Activated CD4-positive, alpha-beta T cell treated with anti-CD3 and anti-CD28 coated beads for 36 hours (primary cell): ENCODE results near the gene NUP107. TPM values are rescaled to one million over a fixed set of nuclear protein-coding genes. Genes with fewer than 3 reads are reported as not detected.
A peak's percentile ranks its signal among the peaks of the same experiment; 100 is the strongest.
"Not testable (repeated sequence)": the region's sequence is repeated elsewhere in the genome, so short reads cannot be mapped to it uniquely, and the experiment has no call there.

Experiments used
- ATAC-seq: fragments of 200-7000 bp; cut with Tn5 transposase; one replicate; pipeline ENCODE4 v1.10.0; 2021; ENCODE audit warnings: mild to moderate bottlenecking, moderate library complexity
- CTCF ChIA-PET: fragments of 350-600 bp; sonication (Branson Sonifier 250); formaldehyde crosslinking; loops from one replicate; lab custom pipeline; 2021; ENCODE audit warnings: antibody characterized with exemption; lab: Charles Lee
- POLR2A ChIA-PET: fragments of 350-600 bp; sonication (Branson Sonifier 250); formaldehyde crosslinking; loops from one replicate; lab custom pipeline; 2021; ENCODE audit warnings: antibody characterized with exemption, inconsistent platforms; lab: Charles Lee
- DNase-seq: peaks from one replicate; pipeline ENCODE4 v3.0.0-alpha.2; 2020
- H3K27ac Mint-ChIP-seq: one replicate; pipeline ENCODE4 v1.8.0; 2021; ENCODE audit warnings: mixed read lengths
- H3K27me3 Mint-ChIP-seq: one replicate; pipeline ENCODE4 v1.8.0; 2021; ENCODE audit warnings: mixed read lengths
- H3K36me3 Mint-ChIP-seq: one replicate; pipeline ENCODE4 v1.8.0; 2021; ENCODE audit warnings: low read depth, mixed read lengths
- H3K4me1 Mint-ChIP-seq: one replicate; pipeline ENCODE4 v1.8.0; 2021; ENCODE audit warnings: mixed read lengths
- H3K4me3 Mint-ChIP-seq: one replicate; pipeline ENCODE4 v1.8.0; 2021; ENCODE audit warnings: mild to moderate bottlenecking, moderate library complexity, mixed read lengths
- H3K9me3 Mint-ChIP-seq: one replicate; pipeline ENCODE4 v1.8.0; 2021; ENCODE audit warnings: low read depth, mixed read lengths
- intact Hi-C, 2 experiments: fragments of 100-400 bp; cut with DNase I in 1 of 2; cut with micrococcal nuclease in 1 of 2; formaldehyde crosslinking; loops; one replicate each; pipeline versions ENCODE4 v1.14.2 to v1.15.1; 2022 to 2024; cut with DNase I, micrococcal nuclease
- total RNA-seq, 2 experiments: library from RNA; stranded (reverse); gene quantifications; one replicate each; pipeline ENCODE4 v1.2.3, GENCODE V29; 2021

NUP107 gene
- total RNA-seq = 100 to 1,000 TPM; 136 to 142 TPM

GRCh38 chr12:68686595-68687521, at the start of gene NUP107:
Gene NUP107 (plus strand): TSS chr12:68686978. CDS start chr12:68687066, 88 bp downstream.
- Mint-ChIP-seq H3K9me3 (no peaks in the 10 kb centered on the region), H3K4me3 (peak within 1 kb of the TSS; percentile 89), H3K27me3 (no peaks in the 10 kb centered on the region), H3K27ac (peak within 1 kb of the TSS; percentile 97), H3K36me3 (peaks cover 28% of the 10 kb centered on the region), H3K4me1 (peaks cover 34% of the 10 kb centered on the region)
- intact Hi-C loops = loop anchor here (1.0 to 10.0 kb wide), 15 partner anchors 12 to 1052 kb away; partner anchors contain the start of genes MDM1 (in 2 of the 2), RAP1B (in 2 of the 2), IL26 (in 1 of the 2) and MDM2 (in 1 of the 2)
- ChIA-PET CTCF (interaction anchor here (0.8 to 1.5 kb wide), 3 partner anchors 73 to 357 kb away, joined by 3 to 4 read pairs (median 4); partner anchors contain the start of gene RAP1B), POLR2A (interaction anchor here (0.6 kb wide), 1 partner anchor 77 kb away, joined by 3 read pairs; the partner anchor contains the start of gene RAP1B)
- DNase-seq = peak; percentile 98
- ATAC-seq = peak; percentile 97

GRCh38 chr12:68637439-68637838, 49.3 kb upstream of the NUP107 start:
- H3K9me3 Mint-ChIP-seq, POLR2A ChIA-PET, H3K4me3 Mint-ChIP-seq, H3K27me3 Mint-ChIP-seq, DNase-seq, H3K27ac Mint-ChIP-seq, ATAC-seq, intact Hi-C loops: not testable (repeated sequence)
- H3K4me1 Mint-ChIP-seq = peaks cover 92% of the 10 kb centered on the region
- H3K36me3 Mint-ChIP-seq = peaks cover 26% of the 10 kb centered on the region
- CTCF ChIA-PET = interaction anchor here (1.0 kb wide), 1 partner anchor 22 kb away, joined by 3 read pairs; no protein-coding TSS in a partner anchor

- intact Hi-C loops = no loop called here
- H3K27me3 Mint-ChIP-seq = no peaks in the 10 kb centered on the region
- H3K36me3 Mint-ChIP-seq = peaks cover 23% of the 10 kb centered on the region
- H3K4me3 Mint-ChIP-seq = no peak overlapping the region
- ChIA-PET POLR2A (no interaction called here), CTCF (interaction anchor here (0.8 to 1.3 kb wide), 2 partner anchors 16 to 21 kb away, joined by 4 to 5 read pairs; no protein-coding TSS in a partner anchor)
- H3K9me3 Mint-ChIP-seq = no peaks in the 10 kb centered on the region
- peaks cover 91% of the 10 kb centered on the region for H3K4me1 Mint-ChIP-seq
- no peak for DNase-seq
- H3K27ac Mint-ChIP-seq = peak overlapping the region; percentile 37
- no peak for ATAC-seq
Measured at GRCh38 chr12:68638171-68638570, 48.6 kb upstream of the NUP107 start.

- Mint-ChIP-seq H3K36me3 (peaks cover 22% of the 10 kb centered on the region), H3K4me1 (peaks cover 86% of the 10 kb centered on the region), H3K9me3 (no peaks in the 10 kb centered on the region), H3K27ac (no peak overlapping the region), H3K4me3 (no peak overlapping the region), H3K27me3 (no peaks in the 10 kb centered on the region)
- intact Hi-C loops = no loop called here
- ChIA-PET CTCF (interaction anchor here (0.7 to 1.9 kb wide), 7 partner anchors 10 to 630 kb away, joined by 3 to 7 read pairs (median 4); no protein-coding TSS in a partner anchor), POLR2A (no interaction called here)
- no peak for ATAC-seq
- DNase-seq = no peak
Measured at GRCh38 chr12:68638721-68639395, 47.9 kb upstream of the NUP107 start.

- intact Hi-C loops = no loop called here
- H3K9me3 Mint-ChIP-seq = no peaks in the 10 kb centered on the region
- H3K4me1 Mint-ChIP-seq = peaks cover 87% of the 10 kb centered on the region
- DNase-seq (no peak), ATAC-seq (peak; percentile 15)
- H3K27me3 Mint-ChIP-seq = no peaks in the 10 kb centered on the region
- ChIA-PET POLR2A (no interaction called here), CTCF (interaction anchor here (0.7 to 1.9 kb wide), 7 partner anchors 8 to 630 kb away, joined by 3 to 7 read pairs (median 4); no protein-coding TSS in a partner anchor)
- H3K27ac Mint-ChIP-seq = no peak overlapping the region
- peaks cover 24% of the 10 kb centered on the region for H3K36me3 Mint-ChIP-seq
- no peak overlapping the region for H3K4me3 Mint-ChIP-seq
Measured at GRCh38 chr12:68639396-68639767, 47.4 kb upstream of the NUP107 start.

GRCh38 chr12:68641138-68641537, 45.6 kb upstream of the NUP107 start:
- DNase-seq (peak; percentile 71), ATAC-seq (peak; percentile 97)
- Mint-ChIP-seq H3K36me3 (peaks cover 22% of the 10 kb centered on the region), H3K27ac (peak overlapping the region; percentile 75), H3K4me3 (peak overlapping the region; percentile 46), H3K4me1 (peaks cover 84% of the 10 kb centered on the region), H3K9me3 (no peaks in the 10 kb centered on the region), H3K27me3 (no peaks in the 10 kb centered on the region)
- POLR2A ChIA-PET = interaction anchor here (0.6 to 1.1 kb wide), 4 partner anchors 11 to 54 kb away, joined by 3 to 5 read pairs (median 4); no protein-coding TSS in a partner anchor
- intact Hi-C loops = loop anchor here (1.0 kb wide), 2 partner anchors 190 to 276 kb away; no protein-coding TSS in a partner anchor
- CTCF ChIA-PET = interaction anchor here (0.9 kb wide), 1 partner anchor 9 kb away, joined by 3 read pairs; no protein-coding TSS in a partner anchor

- ATAC-seq (no peak), DNase-seq (no peak)
- Mint-ChIP-seq H3K27me3 (no peaks in the 10 kb centered on the region), H3K9me3 (no peaks in the 10 kb centered on the region), H3K27ac (no peak overlapping the region), H3K4me1 (peaks cover 62% of the 10 kb centered on the region), H3K4me3 (no peak overlapping the region), H3K36me3 (peaks cover 33% of the 10 kb centered on the region)
- ChIA-PET POLR2A (no interaction called here), CTCF (no interaction called here)
- intact Hi-C loops = loop anchor here in 1 of 2 experiments (5.0 kb wide), 1 partner anchor 34 kb away; the partner anchor contains the start of gene RAP1B
Measured at GRCh38 chr12:68646484-68646883, 40.3 kb upstream of the NUP107 start.

GRCh38 chr12:68647507-68647906, 39.3 kb upstream of the NUP107 start:
- H3K4me1 Mint-ChIP-seq = peaks cover 52% of the 10 kb centered on the region
- H3K9me3 Mint-ChIP-seq = no peaks in the 10 kb centered on the region
- intact Hi-C loops = loop anchor here in 1 of 2 experiments (5.0 kb wide), 1 partner anchor 35 kb away; the partner anchor contains the start of gene RAP1B
- DNase-seq (no peak), ATAC-seq (no peak)
- CTCF ChIA-PET = interaction anchor here (0.7 kb wide), 1 partner anchor 19 kb away, joined by 3 read pairs; no protein-coding TSS in a partner anchor
- H3K4me3 Mint-ChIP-seq = no peak overlapping the region
- H3K27me3 Mint-ChIP-seq = no peaks in the 10 kb centered on the region
- H3K36me3 Mint-ChIP-seq = peaks cover 34% of the 10 kb centered on the region
- POLR2A ChIA-PET = no interaction called here
- no peak overlapping the region for H3K27ac Mint-ChIP-seq

GRCh38 chr12:68648179-68648578, 38.6 kb upstream of the NUP107 start:
- intact Hi-C loops = loop anchor here in 1 of 2 experiments (5.0 kb wide), 1 partner anchor 36 kb away; the partner anchor contains the start of gene RAP1B
- peak; percentile 94 for ATAC-seq

GRCh38 chr12:68665016-68665569, 21.7 kb upstream of the NUP107 start:
- POLR2A ChIA-PET = no interaction called here
- Mint-ChIP-seq H3K9me3 (no peaks in the 10 kb centered on the region), H3K27ac (peak overlapping the region; percentile 12), H3K36me3 (peaks cover 20% of the 10 kb centered on the region), H3K27me3 (no peaks in the 10 kb centered on the region), H3K4me3 (no peak overlapping the region), H3K4me1 (peaks cover 25% of the 10 kb centered on the region)
- DNase-seq = no peak
- peak; percentile 15 for ATAC-seq
- CTCF ChIA-PET = no interaction called here
- intact Hi-C loops = no loop called here

More at GRCh38 chr12:68648179-68648578, 38.6 kb upstream of the NUP107 start:
- Mint-ChIP-seq H3K27ac (peak overlapping the region; percentile 42), H3K27me3 (no peaks in the 10 kb centered on the region), H3K4me3 (no peak overlapping the region), H3K36me3 (peaks cover 32% of the 10 kb centered on the region), H3K9me3 (no peaks in the 10 kb centered on the region), H3K4me1 (peaks cover 46% of the 10 kb centered on the region)
- CTCF ChIA-PET = interaction anchor here (0.7 to 1.2 kb wide), 2 partner anchors 21 to 27 kb away, joined by 3 to 5 read pairs; no protein-coding TSS in a partner anchor
- POLR2A ChIA-PET = no interaction called here
- DNase-seq = no peak
